PC-3 (cell line): ENCODE data around the gene MAGI1. TPM values are rescaled to one million over a fixed set of nuclear protein-coding genes. Genes with fewer than 3 reads are reported as not detected.

Source experiments
- ATAC-seq: fragments of 200-7000 bp; cut with Tn5 transposase; 2 replicates; pipeline ENCODE4 v1.9.1; 2020; ENCODE audit warnings: mild to moderate bottlenecking, moderate library complexity
- BruUV-seq: library from RNA; stranded (reverse); fragments of 400-500 nt; replicated peaks from 2 replicates; lab custom pipeline; 2021; lab: Mats Ljungman, UMichigan
- CTCF ChIA-PET: fragments of 300-600 bp; sonication (Branson Sonifier 250); formaldehyde crosslinking; loops from one replicate; lab custom pipeline; 2022; ENCODE audit warnings: antibody characterized with exemption; lab: Charles Lee
- POLR2A ChIA-PET: fragments of 300-600 bp; sonication (Branson Sonifier 250); formaldehyde crosslinking; loops from one replicate; lab custom pipeline; 2022; ENCODE audit warnings: antibody characterized with exemption; ENCODE audit not compliant: unreplicated experiment; lab: Charles Lee
- DNase-seq: peaks from one replicate; pipeline ENCODE4 v3.0.0-alpha.2; 2015
- H2AFZ ChIP-seq: fragments of 300-600 bp; sonication (generic); 2 replicates; pipeline ENCODE4 v1.6.0; 2016; ENCODE audit warnings: antibody characterized with exemption, low read length
- H3F3A ChIP-seq: fragments of 300-600 bp; sonication (generic); one replicate; pipeline ENCODE4 v1.6.0; 2017; ENCODE audit warnings: antibody characterized with exemption, low read length, control low read depth, mild to moderate bottlenecking; ENCODE audit not compliant: unreplicated experiment
- H3K27ac ChIP-seq: fragments of 300-600 bp; sonication (generic); 2 replicates; pipeline ENCODE4 v1.5.1; 2016; ENCODE audit warnings: mild to moderate bottlenecking, low read length
- H3K27me3 ChIP-seq: fragments of 300-600 bp; sonication (generic); 2 replicates; pipeline ENCODE4 v1.6.1; 2016; ENCODE audit warnings: low read length, mixed read lengths
- H3K36me3 ChIP-seq: fragments of 300-600 bp; sonication (generic); 2 replicates; pipeline ENCODE4 v1.6.1; 2016; ENCODE audit warnings: low read depth, mixed run types, low read length, mixed read lengths
- H3K4me1 ChIP-seq: fragments of 300-600 bp; sonication (generic); 2 replicates; pipeline ENCODE4 v1.5.1; 2016; ENCODE audit warnings: low read length; ENCODE audit not compliant: insufficient read depth
- H3K4me2 ChIP-seq: fragments of 300-600 bp; sonication (generic); 2 replicates; pipeline ENCODE4 v1.6.0; 2016; ENCODE audit warnings: low read length
- H3K4me3 ChIP-seq: fragments of 300-600 bp; sonication (generic); 2 replicates; pipeline ENCODE4 v1.5.1; 2016; ENCODE audit warnings: mild to moderate bottlenecking, low read length, mixed read lengths
- H3K79me2 ChIP-seq: fragments of 300-600 bp; sonication (generic); 2 replicates; pipeline ENCODE4 v1.6.1; 2017; ENCODE audit warnings: low read length, mixed read lengths
- H3K9ac ChIP-seq: fragments of 300-600 bp; sonication (generic); 2 replicates; pipeline ENCODE4 v1.6.0; 2016; ENCODE audit warnings: mild to moderate bottlenecking, low read length
- H3K9me2 ChIP-seq: fragments of 300-600 bp; sonication (generic); replicated peaks from 2 replicates; pipeline ENCODE4 v1.6.1; 2016; ENCODE audit warnings: mixed run types, low read length, mixed read lengths
- H3K9me3 ChIP-seq: fragments of 300-600 bp; sonication (generic); 2 replicates; pipeline ENCODE4 v1.6.1; 2016; ENCODE audit warnings: low read length, mixed read lengths
- H4K20me1 ChIP-seq: fragments of 300-600 bp; sonication (generic); 2 replicates; pipeline ENCODE4 v1.6.1; 2016; ENCODE audit warnings: low read length, mixed read lengths
- CTCF ChIP-seq: fragments of 300-600 bp; sonication (generic); conservative IDR thresholded peaks from 2 replicates; pipeline ENCODE4 v1.5.1; 2017; ENCODE audit warnings: antibody characterized with exemption, low read depth, mild to moderate bottlenecking, low read length
- EZH2 ChIP-seq: fragments of 300-600 bp; sonication (generic); IDR thresholded peaks from one replicate; pipeline ENCODE4 v1.6.1; 2017; ENCODE audit warnings: antibody characterized with exemption, mild to moderate bottlenecking, low read length; ENCODE audit not compliant: unreplicated experiment
- EZH2phosphoT487 ChIP-seq: fragments of 300-600 bp; sonication (generic); IDR thresholded peaks from 2 replicates; pipeline ENCODE4 v1.6.1; 2018; ENCODE audit warnings: mild to moderate bottlenecking, antibody characterized with exemption, low read length, borderline replicate concordance
- intact Hi-C: fragments of 100-400 bp; cut with micrococcal nuclease; formaldehyde crosslinking; loops from 2 replicates; pipeline ENCODE4 v1.9.0; 2023
- total RNA-seq: library from RNA; depleted of rRNA; stranded (reverse); fragments of >200 nt; gene quantifications from 2 replicates; pipeline ENCODE4 v1.2.3, GENCODE V29; 2014

The MAGI1 gene
- total RNA-seq, 1 experiment from 2014 or later, result 8.9 TPM

GRCh38 chr3:65871305-65872141 lies 167.2 kb downstream of the MAGI1 start:
- ChIA-PET CTCF (no interaction called here), POLR2A (no interaction called here)
- Histone ChIP-seq H3K9me2 (no peaks in the 10 kb centered on the region), H3K27ac (no peak overlapping the region), H3F3A (no peaks in the 10 kb centered on the region), H3K4me3 (no peak overlapping the region), H3K27me3 (no peaks in the 10 kb centered on the region), H3K4me2 (no peak overlapping the region), H3K36me3 (no peaks in the 10 kb centered on the region), H3K9me3 (no peaks in the 10 kb centered on the region), H3K9ac (no peak overlapping the region), H3K79me2 (no peaks in the 10 kb centered on the region), H4K20me1 (no peaks in the 10 kb centered on the region), H3K4me1 (no peaks in the 10 kb centered on the region), H2AFZ (no peak overlapping the region)
- ATAC-seq (no peak), DNase-seq (no peak)
- no peak for TF ChIP-seq CTCF
- no peak for TF ChIP-seq EZH2
- TF ChIP-seq EZH2phosphoT487, result no peak
- intact Hi-C loops, result no loop called here
- no TSS peak for BruUV-seq

GRCh38 chr3:65869798-65870197 lies 168.9 kb downstream of the MAGI1 start:
- Histone ChIP-seq H3K4me3 (no peak overlapping the region), H3K27me3 (no peaks in the 10 kb centered on the region), H3K9me3 (no peaks in the 10 kb centered on the region), H2AFZ (no peak overlapping the region), H3K9ac (no peak overlapping the region), H3K79me2 (no peaks in the 10 kb centered on the region), H3K4me2 (no peak overlapping the region), H4K20me1 (no peaks in the 10 kb centered on the region), H3K27ac (no peak overlapping the region), H3K36me3 (no peaks in the 10 kb centered on the region), H3K9me2 (no peaks in the 10 kb centered on the region), H3K4me1 (no peaks in the 10 kb centered on the region), H3F3A (no peaks in the 10 kb centered on the region)
- ChIA-PET POLR2A (no interaction called here), CTCF (no interaction called here)
- BruUV-seq, result no TSS peak
- ATAC-seq (no peak), DNase-seq (no peak)
- intact Hi-C loops, result no loop called here
- TF ChIP-seq EZH2phosphoT487 (no peak), CTCF (no peak), EZH2 (no peak)

GRCh38 chr3:65867463-65868210 lies 171.1 kb downstream of the MAGI1 start:
- ATAC-seq, result no peak
- no peaks in the 10 kb centered on the region for H3K36me3 ChIP-seq
- no peaks in the 10 kb centered on the region for H3F3A ChIP-seq
- H3K9me2 ChIP-seq, result no peaks in the 10 kb centered on the region
- no peaks in the 10 kb centered on the region for H3K79me2 ChIP-seq
- ChIA-PET CTCF (no interaction called here), POLR2A (no interaction called here)
- no peak overlapping the region for H3K9ac ChIP-seq
- no peak for TF ChIP-seq EZH2phosphoT487
- no peak for TF ChIP-seq EZH2
- no peak for TF ChIP-seq CTCF
- no peaks in the 10 kb centered on the region for H3K9me3 ChIP-seq
- no peaks in the 10 kb centered on the region for H3K4me1 ChIP-seq
- H3K4me3 ChIP-seq, result no peak overlapping the region
- BruUV-seq, result no TSS peak
- DNase-seq, result no peak
- no peak overlapping the region for H3K27ac ChIP-seq
- no peak overlapping the region for H3K4me2 ChIP-seq
- H3K27me3 ChIP-seq, result no peaks in the 10 kb centered on the region
- no peaks in the 10 kb centered on the region for H4K20me1 ChIP-seq
- no peak overlapping the region for H2AFZ ChIP-seq
- intact Hi-C loops, result no loop called here
